HG02852 (cell line): Measurements from ENCODE around the gene ZNF276.
A peak's percentile ranks its signal among the peaks of the same experiment; 100 is the strongest.
"Not testable (repeated sequence)": the region's sequence is repeated elsewhere in the genome, so short reads cannot be mapped to it uniquely, and the experiment has no call there.

Source experiments
- ATAC-seq: cut with Tn5 transposase; IDR thresholded peaks from one replicate; pipeline ENCODE4 v1.9.1; 2021; ENCODE audit warnings: mild to moderate bottlenecking, moderate library complexity; ENCODE audit not compliant: unreplicated experiment

ZNF276 gene, protein sequence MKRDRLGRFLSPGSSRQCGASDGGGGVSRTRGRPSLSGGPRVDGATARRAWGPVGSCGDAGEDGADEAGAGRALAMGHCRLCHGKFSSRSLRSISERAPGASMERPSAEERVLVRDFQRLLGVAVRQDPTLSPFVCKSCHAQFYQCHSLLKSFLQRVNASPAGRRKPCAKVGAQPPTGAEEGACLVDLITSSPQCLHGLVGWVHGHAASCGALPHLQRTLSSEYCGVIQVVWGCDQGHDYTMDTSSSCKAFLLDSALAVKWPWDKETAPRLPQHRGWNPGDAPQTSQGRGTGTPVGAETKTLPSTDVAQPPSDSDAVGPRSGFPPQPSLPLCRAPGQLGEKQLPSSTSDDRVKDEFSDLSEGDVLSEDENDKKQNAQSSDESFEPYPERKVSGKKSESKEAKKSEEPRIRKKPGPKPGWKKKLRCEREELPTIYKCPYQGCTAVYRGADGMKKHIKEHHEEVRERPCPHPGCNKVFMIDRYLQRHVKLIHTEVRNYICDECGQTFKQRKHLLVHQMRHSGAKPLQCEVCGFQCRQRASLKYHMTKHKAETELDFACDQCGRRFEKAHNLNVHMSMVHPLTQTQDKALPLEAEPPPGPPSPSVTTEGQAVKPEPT

GRCh38 chr16:89720813-89721545 lies at the start of gene ZNF276, which contains the start of gene VPS9D1:
TSS of gene ZNF276 (plus strand) at chr16:89721537. CDS start at chr16:89721641, 104 bp downstream.
TSS of gene VPS9D1 (minus strand) at chr16:89720898. CDS start at chr16:89720861, 37 bp downstream.
- ATAC-seq, result peak; percentile 52

DNA sequence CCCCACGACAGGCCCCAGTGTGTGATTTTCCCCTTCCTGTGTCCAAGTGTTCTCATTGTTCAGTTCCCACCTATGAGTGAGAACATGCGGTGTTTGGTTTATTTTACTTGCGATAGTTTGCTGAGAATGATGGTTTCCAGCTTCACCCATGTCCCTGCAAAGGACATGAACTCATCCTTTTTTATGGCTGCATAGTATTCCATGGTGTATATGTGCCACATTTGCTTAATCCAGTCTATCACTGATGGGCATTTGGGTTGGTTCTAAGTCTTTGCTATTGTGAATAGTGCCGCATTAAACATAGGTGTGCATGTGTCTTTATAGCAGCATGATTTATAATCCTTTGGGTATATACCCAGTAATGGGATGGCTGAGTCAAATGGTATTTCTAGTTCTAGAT lies 49.8 kb upstream of the ZNF276 start:
- not testable (repeated sequence) for ATAC-seq

DNA sequence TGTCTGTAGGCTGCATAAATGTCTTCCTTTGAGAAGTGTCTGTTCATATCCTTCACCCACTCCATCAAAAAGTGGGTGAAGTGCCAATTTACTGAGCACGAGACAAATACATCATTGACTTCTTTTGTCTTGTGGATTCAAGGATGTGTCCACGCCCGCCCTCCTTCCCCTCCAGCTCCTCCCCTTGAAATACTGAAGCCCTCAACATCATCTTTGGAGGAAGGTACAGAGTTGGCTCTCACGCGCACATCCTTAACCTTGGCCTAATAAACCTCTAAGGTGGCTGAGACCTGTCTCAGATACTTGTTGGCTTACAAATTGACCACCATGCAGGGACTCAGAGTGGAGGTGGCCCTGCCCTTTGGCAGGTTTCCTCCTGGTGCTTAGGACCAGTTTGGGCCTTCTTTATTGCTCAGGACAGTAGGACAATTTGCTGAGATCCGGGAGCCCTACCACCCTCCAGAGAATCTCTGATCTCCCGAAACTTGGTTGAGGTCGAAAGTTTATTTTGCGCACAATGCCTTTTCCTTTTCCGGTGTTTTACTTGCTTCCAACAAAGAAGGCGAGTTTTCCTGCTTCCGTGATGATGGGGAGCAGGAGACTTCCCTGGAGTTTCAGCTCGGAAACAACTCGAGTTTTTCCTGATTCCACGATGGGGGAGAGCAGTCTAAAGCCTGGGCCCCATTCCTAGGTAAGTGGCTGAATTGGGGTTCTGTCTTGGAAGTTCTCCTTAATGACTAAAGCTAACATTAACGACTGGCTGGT lies 49.0 kb upstream of the ZNF276 start:
- no peak for ATAC-seq

DNA sequence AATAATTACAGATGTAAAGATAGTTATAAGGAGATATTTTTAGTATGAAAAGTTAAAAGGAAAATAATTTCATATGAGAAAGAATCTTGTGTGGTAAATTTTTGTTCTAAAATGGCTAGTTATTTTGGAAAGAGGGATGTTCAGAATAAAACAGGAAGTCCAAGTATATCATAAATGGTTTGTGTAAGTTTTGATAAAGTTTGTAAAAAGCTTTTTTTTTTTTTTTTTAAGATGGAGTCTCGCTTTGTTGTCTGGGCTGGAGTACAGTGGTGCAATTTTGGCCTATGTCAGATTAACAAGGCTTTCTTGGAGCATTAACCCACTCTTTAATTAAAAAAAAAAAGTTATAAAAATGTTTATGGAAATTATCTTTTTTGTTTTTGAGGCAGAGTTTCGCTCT lies 43.1 kb upstream of the ZNF276 start:
- no peak for ATAC-seq

GRCh38 chr16:89685916-89686315 lies 35.4 kb upstream of the ZNF276 start:
- ATAC-seq, result no peak

DNA sequence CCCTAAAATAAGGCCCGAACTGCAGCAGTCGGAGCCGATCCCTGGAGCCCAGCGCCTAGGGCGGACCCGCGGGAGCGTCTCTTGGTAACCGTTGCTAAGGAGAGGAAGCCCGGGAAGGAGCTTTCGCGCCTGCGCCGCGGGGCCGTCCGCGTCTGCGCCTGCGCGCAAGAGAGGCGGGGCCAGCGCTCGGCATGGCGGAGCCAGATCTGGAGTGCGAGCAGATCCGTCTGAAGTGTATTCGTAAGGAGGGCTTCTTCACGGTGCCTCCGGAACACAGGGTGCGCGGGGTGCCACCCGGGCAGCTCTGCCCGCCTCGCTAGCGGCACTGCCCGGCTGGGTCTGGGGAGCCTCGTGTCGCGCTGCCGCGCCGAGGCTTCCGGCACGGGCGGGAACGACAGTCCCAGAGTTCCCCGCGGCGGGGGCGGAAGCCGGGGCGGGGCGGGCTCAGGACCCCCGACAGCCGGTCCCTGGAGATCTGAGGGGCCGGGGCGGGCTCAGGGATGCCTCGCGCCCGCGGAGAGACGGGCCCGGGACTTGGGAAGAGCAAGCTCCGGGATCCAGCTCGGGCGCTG lies 34.7 kb upstream of the ZNF276 start, which contains the start of gene CDK10:
TSS of gene CDK10 (plus strand) at position 170 of the 572 bp plus-strand sequence. CDS start at position 192, 22 bp downstream.
- peak; percentile 85 for ATAC-seq

GRCh38 chr16:89687092-89687940 lies 34.0 kb upstream of the ZNF276 start:
- peak; percentile 24 for ATAC-seq

- ATAC-seq, result no peak
These were observed 32.9 kb upstream of the ZNF276 start for GRCh38 chr16:89688395-89688794.

DNA sequence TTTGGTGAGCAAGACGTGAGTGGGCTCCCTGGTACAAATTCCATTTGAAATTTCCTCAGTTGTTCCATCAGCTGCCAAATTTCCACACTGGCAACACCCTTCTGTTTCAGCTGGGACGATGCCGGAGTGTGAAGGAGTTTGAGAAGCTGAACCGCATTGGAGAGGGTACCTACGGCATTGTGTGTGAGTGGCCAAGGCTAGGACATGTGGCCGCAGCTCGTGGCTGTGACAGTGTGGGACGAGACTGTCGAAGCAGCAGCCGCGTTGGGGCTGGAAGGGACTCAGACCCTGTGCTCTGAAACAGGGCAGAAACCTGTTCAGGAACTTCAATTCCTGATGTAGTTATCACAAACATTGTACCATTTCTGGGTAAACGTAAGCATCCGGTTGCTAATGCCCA lies 32.2 kb upstream of the ZNF276 start:
- ATAC-seq, result no peak

DNA sequence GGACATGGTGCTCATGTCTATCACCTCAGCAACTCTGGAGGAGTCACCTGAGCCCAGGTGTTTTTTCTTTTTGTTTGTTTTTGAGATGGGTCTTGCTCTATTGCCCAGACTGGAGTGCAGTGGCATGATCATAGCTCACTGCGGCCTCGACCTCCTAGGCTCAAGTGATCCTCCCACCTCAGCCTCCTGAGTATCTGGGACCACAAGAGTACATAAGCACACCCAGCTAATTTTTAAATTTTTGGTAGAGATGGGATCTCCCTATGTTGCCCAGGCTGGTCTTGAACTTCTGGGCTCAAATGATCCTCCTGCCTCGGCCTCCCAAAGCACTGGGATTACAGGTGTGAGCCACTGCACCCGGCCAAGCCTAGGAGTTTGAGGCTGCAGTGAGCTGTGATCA lies 31.7 kb upstream of the ZNF276 start:
- ATAC-seq, result not testable (repeated sequence)

DNA sequence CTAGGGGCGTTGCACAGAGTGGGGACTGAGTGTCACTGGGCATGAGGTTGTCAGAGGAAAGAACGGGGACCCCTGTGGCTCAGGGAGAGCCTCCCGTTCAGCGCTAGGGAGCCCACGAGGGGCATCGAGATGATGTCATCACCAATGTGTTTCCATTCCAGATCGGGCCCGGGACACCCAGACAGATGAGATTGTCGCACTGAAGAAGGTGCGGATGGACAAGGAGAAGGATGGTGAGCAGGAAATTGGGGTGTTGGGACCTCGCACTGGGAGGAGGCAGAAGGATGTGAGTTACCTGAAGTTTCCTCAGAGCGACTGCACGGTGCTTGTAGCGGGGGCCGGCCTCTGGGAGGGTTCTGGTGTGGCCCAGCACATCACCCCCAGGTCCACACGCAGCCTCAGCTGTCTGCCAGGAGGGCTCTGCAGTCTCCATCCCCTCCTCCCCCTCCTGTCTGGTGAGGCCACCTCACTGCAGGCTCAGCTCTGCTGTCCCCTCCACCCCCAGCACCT lies 30.9 kb upstream of the ZNF276 start:
- ATAC-seq, result no peak

DNA sequence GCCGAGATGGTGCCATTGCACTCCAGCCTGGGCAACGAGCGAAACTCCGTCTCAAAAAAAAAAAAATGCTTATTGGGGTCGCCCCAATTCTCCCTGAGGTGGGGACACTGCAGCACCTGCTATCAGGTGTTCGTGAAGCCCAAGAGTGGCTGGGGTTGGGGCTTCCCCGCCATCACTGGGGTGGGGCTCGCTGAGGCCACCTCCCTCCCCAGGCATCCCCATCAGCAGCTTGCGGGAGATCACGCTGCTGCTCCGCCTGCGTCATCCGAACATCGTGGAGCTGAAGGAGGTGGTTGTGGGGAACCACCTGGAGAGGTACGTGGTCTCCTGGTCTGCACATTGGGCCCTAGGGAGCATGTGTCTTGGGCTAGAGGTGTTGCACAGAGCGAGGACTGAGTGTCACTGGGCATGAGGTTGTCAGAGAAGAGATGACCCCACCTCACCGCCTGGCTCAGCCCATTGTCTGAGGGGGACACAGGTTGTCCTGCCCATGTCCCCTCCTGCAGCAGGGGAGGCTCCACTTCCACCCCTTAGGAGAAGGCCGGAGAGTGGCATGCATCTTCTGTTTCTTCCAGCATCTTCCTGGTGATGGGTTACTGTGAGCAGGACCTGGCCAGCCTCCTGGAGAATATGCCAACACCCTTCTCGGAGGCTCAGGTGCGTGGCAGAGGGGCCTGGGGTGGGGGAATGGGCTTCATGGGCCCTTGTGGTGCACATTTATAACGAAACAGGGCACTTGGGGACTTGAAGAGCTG lies 29.9 kb upstream of the ZNF276 start:
- no peak for ATAC-seq

- ATAC-seq, result no peak
These were observed 29.3 kb upstream of the ZNF276 start for GRCh38 chr16:89691986-89692569.

GRCh38 chr16:89693289-89693731 lies 28.0 kb upstream of the ZNF276 start:
- ATAC-seq, result no peak

DNA sequence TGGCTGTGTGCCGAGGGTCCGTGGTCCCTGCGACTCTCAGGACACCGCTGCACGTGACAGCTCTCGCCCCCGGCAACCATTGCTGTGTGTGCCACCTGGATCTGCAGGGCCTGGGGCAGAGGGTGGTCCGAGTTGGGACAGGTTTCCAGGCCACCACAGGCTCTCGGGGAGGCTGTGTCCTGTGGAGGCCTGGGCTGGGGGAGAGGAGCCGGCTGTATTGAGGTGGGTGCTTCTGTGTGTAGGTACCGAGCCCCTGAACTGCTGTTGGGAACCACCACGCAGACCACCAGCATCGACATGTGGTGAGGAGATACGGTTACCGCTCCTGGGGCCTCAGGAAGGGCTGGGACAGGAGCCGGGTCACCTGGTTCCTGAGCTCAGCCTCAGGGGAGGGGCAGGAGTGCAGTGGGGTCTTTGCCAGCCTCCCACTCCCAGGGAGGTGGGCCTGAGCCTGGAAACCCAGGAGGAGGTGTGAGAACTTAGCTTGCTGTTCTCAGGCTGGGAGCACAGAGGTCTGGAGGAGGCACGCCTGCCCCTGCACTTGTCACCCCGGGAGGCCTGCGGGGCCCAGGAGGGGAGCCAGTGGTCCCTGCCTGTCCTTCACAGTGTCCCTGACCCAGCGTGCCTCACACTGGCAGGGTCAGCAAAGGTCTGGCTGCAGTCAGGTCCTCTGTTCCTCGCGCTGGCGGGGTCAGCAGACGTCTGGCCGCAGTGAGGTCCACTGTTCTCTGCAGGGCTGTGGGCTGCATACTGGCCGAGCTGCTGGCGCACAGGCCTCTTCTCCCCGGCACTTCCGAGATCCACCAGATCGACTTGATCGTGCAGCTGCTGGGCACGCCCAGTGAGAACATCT lies 27.2 kb upstream of the ZNF276 start:
- ATAC-seq, result no peak

DNA sequence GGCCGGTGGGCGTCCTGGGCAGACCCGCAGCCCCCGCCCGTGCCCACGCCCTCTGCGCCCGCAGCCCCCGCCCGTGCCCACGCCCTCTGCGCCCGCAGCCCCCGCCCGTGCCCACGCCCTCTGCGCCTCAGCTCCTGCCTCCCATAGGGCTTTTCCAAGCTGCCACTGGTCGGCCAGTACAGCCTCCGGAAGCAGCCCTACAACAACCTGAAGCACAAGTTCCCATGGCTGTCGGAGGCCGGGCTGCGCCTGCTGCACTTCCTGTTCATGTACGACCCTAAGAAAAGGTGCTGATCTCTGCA lies 26.6 kb upstream of the ZNF276 start:
- ATAC-seq, result not testable (repeated sequence)
